GM21423 (cell line): ENCODE measurements around the gene ATP2C1.
"Not testable (repeated sequence)": the region's sequence is repeated elsewhere in the genome, so short reads cannot be mapped to it uniquely, and the experiment has no call there.

Source experiments
- ATAC-seq: cut with Tn5 transposase; IDR thresholded peaks from one replicate; pipeline ENCODE4 v1.9.1; 2021; ENCODE audit warnings: mild to moderate bottlenecking, moderate library complexity; ENCODE audit not compliant: unreplicated experiment

The ATP2C1 gene

GRCh38 chr3:130893376-130894129, at the start of gene ATP2C1:
ATP2C1 (plus strand) TSS chr3:130894084; CDS start chr3:130894770, 686 bp downstream.
- peak; percentile 90 for ATAC-seq

DNA sequence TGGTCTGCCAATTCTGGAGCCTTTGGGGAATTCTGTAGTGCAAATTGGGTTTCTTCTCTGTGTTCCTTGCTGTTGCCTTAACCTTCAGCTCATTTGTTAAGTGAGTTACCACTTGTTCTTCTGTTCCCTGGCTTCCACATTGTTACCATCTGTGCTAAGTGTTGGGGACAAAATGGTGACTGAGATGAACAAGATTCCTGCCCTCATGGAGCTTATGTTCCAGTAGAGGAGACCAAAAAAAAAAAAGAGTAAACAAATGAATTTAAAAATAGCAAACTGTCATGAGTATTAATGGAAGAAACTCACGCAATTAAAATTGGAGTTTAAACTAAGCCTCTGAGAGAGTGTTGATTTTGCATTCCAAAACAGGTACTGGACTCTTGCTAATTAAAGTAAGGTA, 49.4 kb upstream of the ATP2C1 start:
- no peak for ATAC-seq

- no peak for ATAC-seq
Observed at GRCh38 chr3:130846181-130846580, 47.7 kb upstream of the ATP2C1 start.

DNA sequence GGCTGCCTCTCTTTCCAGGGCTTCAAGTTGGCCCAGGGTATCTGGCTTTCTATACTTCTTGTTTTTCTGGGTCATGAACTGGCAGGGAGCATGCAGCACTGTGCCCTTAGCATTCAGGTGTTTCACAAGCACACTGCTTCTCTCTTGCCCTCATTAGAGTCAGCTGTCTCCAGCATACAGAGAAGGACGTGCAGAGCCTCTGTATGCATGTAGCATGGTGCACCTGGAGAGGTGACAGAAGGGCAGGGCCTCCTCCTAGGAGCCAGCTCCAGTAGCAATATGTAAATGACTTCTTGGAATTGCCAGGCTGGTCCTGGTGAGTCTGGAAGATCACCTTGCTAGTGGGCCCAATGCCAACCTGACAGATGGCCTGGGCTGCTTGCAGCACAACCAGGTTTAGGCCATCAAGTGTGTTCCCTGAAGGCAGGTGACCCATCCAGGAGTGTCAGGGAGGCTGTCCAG, 44.8 kb upstream of the ATP2C1 start:
- no peak for ATAC-seq

- ATAC-seq, result peak; percentile 53
Observed at GRCh38 chr3:130850044-130850797, 43.7 kb upstream of the ATP2C1 start.

GRCh38 chr3:130850843-130851242, 43.0 kb upstream of the ATP2C1 start:
- no peak for ATAC-seq

DNA sequence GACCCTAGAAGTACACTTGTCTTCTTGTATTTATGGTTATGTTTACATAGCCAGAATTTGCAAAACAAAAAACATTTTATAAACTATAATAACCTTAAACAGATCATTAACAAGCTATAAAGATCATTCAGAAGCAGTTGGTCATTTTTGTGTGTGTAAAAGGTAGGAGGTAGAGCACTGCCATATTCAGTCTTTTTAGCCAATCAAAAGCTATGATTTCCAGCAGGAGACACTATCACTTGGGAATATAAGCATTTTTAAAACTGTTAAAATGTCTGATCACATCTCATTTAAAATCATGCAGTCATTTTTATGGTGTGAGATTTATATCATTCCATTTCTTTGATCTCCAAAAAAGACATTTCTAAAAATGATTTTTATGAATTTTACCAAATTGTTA, 42.6 kb upstream of the ATP2C1 start:
- ATAC-seq, result no peak

- ATAC-seq, result no peak
Observed at GRCh38 chr3:130853581-130853980, 40.3 kb upstream of the ATP2C1 start.

GRCh38 chr3:130854208-130854864, 39.5 kb upstream of the ATP2C1 start:
- peak; percentile 40 for ATAC-seq

DNA sequence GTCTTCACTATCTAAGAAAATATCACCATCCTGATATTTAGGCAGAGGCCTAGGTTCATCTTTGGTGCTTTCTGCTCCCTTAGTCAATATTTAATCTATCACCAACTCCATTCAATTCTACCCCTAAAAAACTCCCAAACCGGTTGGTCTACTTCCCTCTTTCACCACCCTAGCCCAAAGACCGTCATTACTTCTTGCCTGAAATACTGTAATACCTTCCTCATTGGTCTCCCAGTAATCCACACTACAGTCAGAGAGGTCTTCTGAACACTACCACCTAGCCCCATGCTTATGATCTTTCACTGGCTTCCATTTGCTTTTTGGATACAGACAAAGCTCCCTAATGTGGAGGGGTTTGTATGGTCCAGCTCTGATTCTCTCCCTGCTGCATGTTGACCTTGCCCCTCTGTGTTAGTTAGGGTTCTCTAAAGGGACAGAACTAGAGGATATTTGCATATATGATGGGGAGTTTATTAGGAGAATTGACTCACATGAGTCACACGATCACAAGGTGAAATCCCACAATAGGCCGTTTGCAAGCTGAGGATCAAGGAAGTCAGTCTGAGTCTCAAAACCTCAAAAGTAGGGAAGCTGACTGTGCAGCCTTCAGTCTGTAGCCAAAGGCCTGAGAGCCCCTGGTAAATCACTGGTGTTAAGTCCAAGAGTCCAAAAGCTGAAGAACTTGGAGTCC, 36.4 kb upstream of the ATP2C1 start:
- peak; percentile 27 for ATAC-seq

GRCh38 chr3:130862130-130862529, 31.8 kb upstream of the ATP2C1 start:
- not testable (repeated sequence) for ATAC-seq

DNA sequence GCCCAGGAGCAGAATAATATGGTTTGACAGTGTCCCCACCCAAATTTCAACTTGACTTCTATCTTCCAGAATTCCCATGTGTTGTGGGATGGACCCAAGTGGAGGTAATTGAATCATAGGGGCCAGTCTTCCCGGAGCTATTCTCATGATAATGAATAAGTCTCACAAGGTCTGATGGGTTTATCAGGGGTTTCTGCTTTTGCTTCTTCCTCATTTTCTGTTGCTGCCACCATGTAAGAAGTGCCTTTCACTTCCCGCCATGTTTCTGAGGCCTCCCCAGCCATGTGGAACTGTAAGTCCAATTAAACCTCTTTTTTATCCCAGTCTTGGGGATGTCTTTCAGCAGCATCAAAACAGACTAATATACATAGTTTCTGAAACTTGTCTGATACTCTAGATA, 28.4 kb upstream of the ATP2C1 start:
- no peak for ATAC-seq

- no peak for ATAC-seq
Observed at GRCh38 chr3:130866327-130866726, 27.6 kb upstream of the ATP2C1 start.

DNA sequence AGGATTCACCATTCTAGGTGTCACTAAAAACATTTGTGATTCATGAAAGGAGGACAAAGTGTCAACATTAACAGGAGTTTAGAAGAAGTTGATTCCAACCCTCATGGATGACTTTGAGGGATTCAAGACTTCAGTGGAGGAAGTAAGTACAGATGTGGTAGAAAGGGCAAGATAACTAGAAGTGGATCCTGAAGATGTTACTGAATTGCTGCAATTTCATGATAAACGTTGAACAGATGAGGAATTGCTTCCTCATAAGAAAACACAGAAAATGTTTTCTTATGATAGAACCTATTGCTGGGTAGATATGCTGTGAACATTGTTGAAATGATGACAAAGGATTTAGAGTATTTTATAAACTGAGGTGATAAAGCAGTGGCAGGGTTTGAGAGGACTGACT, 23.5 kb upstream of the ATP2C1 start:
- no peak for ATAC-seq

- no peak for ATAC-seq
Observed at GRCh38 chr3:130876594-130876993, 17.3 kb upstream of the ATP2C1 start.

DNA sequence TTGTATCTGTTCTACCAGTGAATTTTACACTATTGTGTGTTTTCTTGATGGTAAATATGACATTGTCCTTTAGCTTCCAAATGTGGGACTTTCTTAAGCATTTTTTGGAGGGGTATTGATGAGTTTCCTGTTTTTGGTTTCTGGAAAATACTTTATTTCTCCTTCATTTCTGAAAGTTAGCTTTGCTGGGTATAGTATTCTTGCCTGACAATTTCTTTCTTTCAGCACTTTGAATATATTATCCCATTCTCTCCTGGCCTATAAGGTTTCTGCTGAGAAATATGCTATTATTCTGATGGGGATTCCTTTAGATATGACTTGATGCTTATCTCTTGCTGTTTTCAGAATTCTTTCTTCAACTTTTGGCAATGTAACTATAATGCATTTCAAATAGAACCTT, 15.4 kb upstream of the ATP2C1 start:
- ATAC-seq, result no peak

- ATAC-seq, result no peak
Observed at GRCh38 chr3:130889416-130889946, 4.4 kb upstream of the ATP2C1 start.

DNA sequence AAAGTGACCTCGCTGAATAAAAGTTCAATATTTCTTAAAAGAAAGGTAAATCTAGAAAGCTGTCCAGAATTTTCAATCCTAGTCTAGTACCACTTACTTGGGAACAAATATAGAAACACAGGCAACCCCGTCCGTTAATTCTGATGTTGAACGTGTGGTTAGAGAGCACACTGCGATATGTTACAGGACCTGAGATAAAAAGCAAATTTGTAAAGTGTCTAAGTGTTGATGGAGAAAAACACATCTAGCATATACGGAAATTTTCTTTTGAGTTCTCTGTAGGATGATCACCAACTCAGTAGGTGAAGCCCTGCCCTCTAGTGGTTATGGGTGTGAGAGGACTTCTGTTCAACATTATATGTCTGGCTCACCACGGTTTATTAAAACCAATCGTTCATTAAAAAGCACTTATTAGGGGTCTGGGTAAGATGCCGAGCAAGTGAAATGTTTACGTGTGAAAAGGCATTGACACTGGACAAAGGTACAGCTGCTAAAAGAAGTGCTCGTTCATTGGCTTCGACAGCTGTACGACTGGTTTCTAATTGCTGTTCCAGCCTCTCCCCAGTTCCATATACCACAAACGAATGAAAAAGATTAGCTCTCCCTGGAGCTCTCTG, 1.0 kb upstream of the ATP2C1 start:
- peak; percentile 31 for ATAC-seq

DNA sequence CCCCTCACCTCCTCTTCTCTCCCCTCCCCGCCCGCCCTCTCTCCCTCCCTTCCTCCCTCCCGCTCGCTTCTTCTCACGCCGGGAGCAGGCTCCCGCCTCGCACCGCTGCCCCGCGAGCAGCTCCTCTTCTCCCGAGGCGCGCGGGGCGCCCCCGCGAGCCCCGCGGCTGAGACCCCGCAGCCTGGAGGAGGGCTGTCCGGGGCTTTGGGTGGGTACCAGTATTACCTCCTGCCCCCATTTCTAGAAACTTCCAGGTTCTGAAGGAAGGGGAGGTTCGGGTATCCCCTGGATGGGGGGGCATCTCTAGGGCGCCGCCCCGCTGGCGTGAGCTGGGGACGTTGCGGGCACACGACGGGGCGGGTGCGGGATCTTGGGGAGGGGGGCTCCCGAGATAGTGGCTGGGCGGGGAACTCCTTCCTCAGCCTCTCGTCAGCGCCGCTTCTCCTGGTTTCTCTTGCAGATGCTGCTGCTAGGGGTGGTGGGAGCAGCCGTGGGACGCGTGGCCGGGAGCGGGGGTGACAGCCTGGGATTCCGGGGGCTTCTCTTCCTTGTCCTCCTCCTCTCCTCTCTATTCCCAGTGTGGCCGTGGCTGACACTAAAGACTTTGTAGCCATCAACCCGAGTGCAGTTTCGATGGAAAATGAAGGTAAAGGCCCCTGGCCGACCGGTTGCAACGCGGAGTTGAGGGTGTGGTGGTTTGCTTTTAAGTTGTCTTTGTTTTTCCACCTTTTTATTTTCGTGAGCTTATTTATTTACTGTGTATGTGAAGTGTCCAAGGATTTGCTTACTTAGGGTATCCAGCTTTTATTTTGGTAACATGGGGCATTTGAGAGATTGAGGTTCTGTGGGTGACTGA, 474 bp downstream of the ATP2C1 start:
- ATAC-seq, result peak; percentile 16

- ATAC-seq, result no peak
Observed at GRCh38 chr3:130894986-130895280, 1.0 kb downstream of the ATP2C1 start.
